Measurements from ENCODE around the gene TRIM24.

Gene TRIM24

GRCh38 chr7:138543739-138544138, 83.7 kb downstream of the TRIM24 start:
- DNase-seq, result no peak

GRCh38 chr7:138545123-138545522, 85.1 kb downstream of the TRIM24 start:
- DNase-seq, result no peak

- no peak for DNase-seq
These were observed 86.1 kb downstream of the TRIM24 start for GRCh38 chr7:138546064-138546619.

- no peak for DNase-seq
These were observed 86.8 kb downstream of the TRIM24 start for GRCh38 chr7:138546829-138547228.

- no peak for DNase-seq
These were observed 89.0 kb downstream of the TRIM24 start for GRCh38 chr7:138549082-138549481.

- DNase-seq, result no peak
These were observed 90.3 kb downstream of the TRIM24 start for GRCh38 chr7:138550337-138550736.

- no peak for DNase-seq
These were observed 91.0 kb downstream of the TRIM24 start for GRCh38 chr7:138551102-138551501.

GRCh38 chr7:138553805-138554204, 93.7 kb downstream of the TRIM24 start:
- DNase-seq, result no peak

- no peak for DNase-seq
These were observed 94.6 kb downstream of the TRIM24 start for GRCh38 chr7:138554674-138555073.

- no peak for DNase-seq
These were observed 95.6 kb downstream of the TRIM24 start for GRCh38 chr7:138555684-138556083.

GRCh38 chr7:138556771-138557484, 96.9 kb downstream of the TRIM24 start:
- DNase-seq, result no peak

GRCh38 chr7:138559448-138559847, 99.4 kb downstream of the TRIM24 start:
- DNase-seq, result no peak

- no peak for DNase-seq
These were observed 103.7 kb downstream of the TRIM24 start for GRCh38 chr7:138563808-138564207.

- DNase-seq, result no peak
These were observed 104.3 kb downstream of the TRIM24 start for GRCh38 chr7:138564365-138564764.

- DNase-seq, result no peak
These were observed 105.0 kb downstream of the TRIM24 start for GRCh38 chr7:138565071-138565450.

- no peak for DNase-seq
These were observed 105.5 kb downstream of the TRIM24 start for GRCh38 chr7:138565451-138566114.

GRCh38 chr7:138568655-138569054, 108.6 kb downstream of the TRIM24 start:
- no peak for DNase-seq

GRCh38 chr7:138569418-138569817, 109.4 kb downstream of the TRIM24 start:
- DNase-seq, result no peak

- no peak for DNase-seq
These were observed 110.7 kb downstream of the TRIM24 start for GRCh38 chr7:138570715-138571114.

- DNase-seq, result no peak
These were observed 113.7 kb downstream of the TRIM24 start for GRCh38 chr7:138573741-138574140.

GRCh38 chr7:138575897-138576428, 115.9 kb downstream of the TRIM24 start:
- no peak for DNase-seq

- no peak for DNase-seq
These were observed 119.1 kb downstream of the TRIM24 start for GRCh38 chr7:138579136-138579535.

- DNase-seq, result no peak
These were observed 119.6 kb downstream of the TRIM24 start for GRCh38 chr7:138579671-138580070.

- no peak for DNase-seq
These were observed 121.0 kb downstream of the TRIM24 start for GRCh38 chr7:138581065-138581464.

Data from stimulated activated CD4-positive, alpha-beta T cell treated with anti-CD3 and anti-CD28 coated beads, Interleukin-4, amount 100 ng/mL, for 1 hour (primary cell).